Sigmoid colon (tissue), 4 donors: ENCODE data around the gene TCTN2.

ENCODE experiments used
- CTCF ChIP-seq, 4 experiments: fragments of 450-650 bp in 3 of 4; fragments of 200-600 bp in 1 of 4; IDR thresholded peaks; one replicate each; pipeline ENCODE4 v1.5.1; 2016 to 2019; ENCODE audit warnings: antibody characterized with exemption in 4 of 4, mild to moderate bottlenecking in 3 of 4, moderate library complexity in 2 of 4
- POLR2AphosphoS5 ChIP-seq, 4 donors: sonication (generic); formaldehyde crosslinking; IDR thresholded peaks; one replicate each; pipeline ENCODE4 v1.6.1; 2017; ENCODE audit warnings: antibody characterized with exemption in 4 of 4

GRCh38 chr12:123726244-123726643, 55.3 kb downstream of the TCTN2 start:
- TF ChIP-seq POLR2AphosphoS5 (IDR thresholded peaks at IDR 0.05) (no peak), CTCF (IDR thresholded peaks at IDR 0.05) (no peak)
